Endothelial cell of umbilical vein (primary cell): ENCODE results near the gene PTH1R. TPM values are rescaled to one million over a fixed set of nuclear protein-coding genes. Genes with fewer than 3 reads are reported as not detected.

Source experiments
- BruUV-seq: library from RNA; stranded (reverse); fragments of 400-500 nt; replicated peaks from 2 replicates; lab custom pipeline; 2021; lab: Mats Ljungman, UMichigan
- CTCF ChIA-PET: fragments of 300-600, 350-600 bp; sonication (Branson Sonifier 250); formaldehyde crosslinking; loops from one replicate; lab custom pipeline; 2021; ENCODE audit warnings: antibody characterized with exemption, inconsistent platforms; lab: Charles Lee
- POLR2A ChIA-PET: fragments of 300-600, 350-600 bp; sonication (Branson Sonifier 250); formaldehyde crosslinking; loops from one replicate; lab custom pipeline; 2021; ENCODE audit warnings: antibody characterized with exemption, inconsistent platforms; lab: Charles Lee
- DNase-seq: peaks from one replicate; pipeline ENCODE4 v3.0.0-alpha.2; 2011; ENCODE audit warnings: low read depth, low spot score
- FAIRE-seq: peaks from 2 replicates; lab custom pipeline; 2011; peaks lifted over from hg19 to GRCh38; lab: Jason Lieb, UNC
- H2AFZ ChIP-seq: 2 replicates; pipeline ENCODE4 v1.6.0; 2012; ENCODE audit warnings: low read depth, low read length, control low read depth, inconsistent platforms
- H3K27ac ChIP-seq: 2 replicates; pipeline ENCODE4 v1.5.1; 2011; ENCODE audit warnings: low read depth, mild to moderate bottlenecking, control low read depth, low read length, moderate library complexity; ENCODE audit not compliant: insufficient read depth
- H3K27me3 ChIP-seq, 2 experiments: 2 replicates each; pipeline versions ENCODE4 v1.6.0 to v1.6.1; 2011; ENCODE audit warnings: low read length in 2 of 2, mixed read lengths in 1 of 2; ENCODE audit not compliant: control insufficient read depth in 2 of 2, insufficient read depth in 2 of 2
- H3K36me3 ChIP-seq, 2 experiments: 2 replicates in 1 of 2; 3 replicates in 1 of 2; pipeline ENCODE4 v1.5.1; 2011; ENCODE audit warnings: low read length in 2 of 2, mild to moderate bottlenecking in 1 of 2, moderate library complexity in 1 of 2; ENCODE audit not compliant: control insufficient read depth in 2 of 2, insufficient read depth in 2 of 2; ENCODE audit errors: extremely low read depth in 1 of 2
- H3K4me1 ChIP-seq: 3 replicates; pipeline ENCODE4 v1.5.1; 2011; ENCODE audit warnings: mild to moderate bottlenecking, low read length; ENCODE audit not compliant: control insufficient read depth, insufficient read depth; ENCODE audit errors: extremely low read depth
- H3K4me2 ChIP-seq: 2 replicates; pipeline ENCODE4 v1.6.1; 2011; ENCODE audit warnings: low read length, control low read depth, mixed read lengths; ENCODE audit not compliant: insufficient read depth
- H3K4me3 ChIP-seq, 3 experiments: fragments of 200-600 bp in 1 of 3; sonication (generic), shearing (Covaris generic) in 1 of 3; replicated peaks in 1 of 3; 2 replicates each; pipeline ENCODE4 v1.5.1; 2011 to 2016; ENCODE audit warnings: control low read depth in 3 of 3, low read length in 3 of 3, mild to moderate bottlenecking in 2 of 3, inconsistent platforms in 1 of 3, low read depth in 1 of 3, moderate library complexity in 1 of 3; ENCODE audit not compliant: insufficient read depth in 1 of 3
- H3K79me2 ChIP-seq: 2 replicates; pipeline ENCODE4 v1.6.0; 2012; ENCODE audit warnings: low read length, inconsistent platforms; ENCODE audit not compliant: control insufficient read depth, insufficient read depth
- H3K9ac ChIP-seq: replicated peaks from 2 replicates; pipeline ENCODE3; 2011; ENCODE audit warnings: low read length, control low read depth; ENCODE audit not compliant: insufficient read depth; ENCODE audit errors: extremely low read depth
- H3K9me1 ChIP-seq: replicated peaks from 3 replicates; pipeline ENCODE4 v1.6.0; 2011; ENCODE audit warnings: mild to moderate bottlenecking, low read length; ENCODE audit not compliant: control insufficient read depth, insufficient read depth; ENCODE audit errors: extremely low read depth
- H3K9me3 ChIP-seq: replicated peaks from 2 replicates; pipeline ENCODE4 v1.5.1; 2012; ENCODE audit warnings: low read length, inconsistent platforms; ENCODE audit not compliant: control insufficient read depth, insufficient read depth
- H4K20me1 ChIP-seq: replicated peaks from 2 replicates; pipeline ENCODE3; 2011; ENCODE audit warnings: mild to moderate bottlenecking, low read length; ENCODE audit not compliant: control insufficient read depth, insufficient read depth; ENCODE audit errors: extremely low read depth
- CTCF ChIP-seq, 2 donors: IDR thresholded peaks; 1 replicate in 1 of 2; 2 replicates in 1 of 2; pipeline ENCODE4 v1.5.1; 2011; ENCODE audit warnings: low read length in 2 of 2, mild to moderate bottlenecking in 2 of 2, moderate library complexity in 2 of 2, control low read depth in 1 of 2, inconsistent platforms in 1 of 2, low read depth in 1 of 2; ENCODE audit not compliant: insufficient read depth in 1 of 2; ENCODE audit errors: extremely low read depth in 1 of 2
- EZH2 ChIP-seq: IDR thresholded peaks from 2 replicates; pipeline ENCODE4 v1.6.1; 2012; ENCODE audit warnings: borderline replicate concordance, low read depth, mild to moderate bottlenecking, moderate library complexity, low read length, inconsistent platforms; ENCODE audit not compliant: severe bottlenecking
- FOS ChIP-seq: IDR thresholded peaks from 2 replicates; pipeline ENCODE4 v1.6.1; 2011; ENCODE audit warnings: mild to moderate bottlenecking, low read length, moderate library complexity, borderline replicate concordance; ENCODE audit not compliant: insufficient read depth
- GATA2 ChIP-seq: IDR thresholded peaks from 2 replicates; pipeline ENCODE4 v1.7.0; 2011; ENCODE audit warnings: low read depth, mild to moderate bottlenecking, moderate library complexity, mixed read lengths, low read length; ENCODE audit not compliant: insufficient read length, insufficient read depth
- JUN ChIP-seq: IDR thresholded peaks from 2 replicates; pipeline ENCODE4 v1.6.1; 2011; ENCODE audit warnings: borderline replicate concordance, low read depth; ENCODE audit not compliant: insufficient read length, insufficient read depth
- MAX ChIP-seq: IDR thresholded peaks from 2 replicates; pipeline ENCODE4 v1.6.1; 2011; ENCODE audit not compliant: insufficient read depth, insufficient read length
- MYC ChIP-seq: IDR thresholded peaks from one replicate; pipeline ENCODE4 v1.6.1; 2011; ENCODE audit warnings: mild to moderate bottlenecking, low read depth, low read length
- POLR2A ChIP-seq: IDR thresholded peaks from 2 replicates; pipeline ENCODE4 v1.6.1; 2012; ENCODE audit warnings: low read depth, mild to moderate bottlenecking, control low read depth, low read length
- POLR2AphosphoS5 ChIP-seq: IDR thresholded peaks from 2 replicates; pipeline ENCODE4 v1.6.1; 2012; ENCODE audit warnings: low read depth, mild to moderate bottlenecking, control low read depth, low read length, moderate library complexity; ENCODE audit not compliant: insufficient read depth
- dilution Hi-C: fragments of 300-500 bp; cut with MboI; formaldehyde crosslinking; loops from one replicate; pipeline ENCODE4 v1.15.0; 2019; ENCODE audit warnings: low sequenced_read_pairs; ENCODE audit not compliant: extremely low pct_ligation_motif_present
- intact Hi-C: fragments of 100-400 bp; cut with micrococcal nuclease; formaldehyde crosslinking; loops from one replicate; pipeline ENCODE4 v1.10.0; 2022
- polyA plus RNA-seq, 4 experiments: library from polyadenylated mRNA; depleted of rRNA in 3 of 4; stranded (reverse) in 3 of 4; unstranded in 1 of 4; fragments of >200 nt; gene quantifications; 2 replicates each; pipeline versions ENCODE4 v1.2.1 to v1.2.3, GENCODE V29; 2011 to 2012; ENCODE audit warnings: missing spikeins in 1 of 4
- total RNA-seq: library from RNA; stranded (reverse); gene quantifications from 2 replicates; pipeline ENCODE4 v1.2.3, GENCODE V29; 2021

PTH1R gene
- total and polyA plus RNA-seq, 2 donors (not counting 3 experiments of a cell fraction or from before 2014, with no cell fraction given), result 0.08 to 0.46 TPM

- no peaks in the 10 kb centered on the region for H4K20me1 ChIP-seq
- dilution Hi-C loops, result no loop called here
- TF ChIP-seq JUN (no peak), CTCF (IDR thresholded peaks at IDR 0.05; ENCODE audit: extremely low read depth in 1 of 2, insufficient read depth in 1 of 2, low read depth in 1 of 2, low read length in 2 of 2) (no peak), EZH2 (no peak), MAX (no peak), POLR2A (no peak), FOS (no peak), MYC (no peak), POLR2AphosphoS5 (no peak), GATA2 (no peak)
- no peak overlapping the region for H2AFZ ChIP-seq
- ChIA-PET CTCF (interaction anchor here (0.7 to 1.5 kb wide), 8 partner anchors 10 to 224 kb away, joined by 3 to 4 read pairs (median 3); partner anchors contain the start of gene PTH1R), POLR2A (no interaction called here)
- H3K9me1 ChIP-seq, result no peaks in the 10 kb centered on the region
- H3K36me3 ChIP-seq, result no peaks in the 10 kb centered on the region
- H3K9ac ChIP-seq, result no peak overlapping the region
- H3K27ac ChIP-seq, result no peak overlapping the region
- no peaks in the 10 kb centered on the region for H3K9me3 ChIP-seq
- H3K4me1 ChIP-seq, result peaks cover 6% of the 10 kb centered on the region
- intact Hi-C loops, result no loop called here
- no peak overlapping the region for H3K4me2 ChIP-seq
- DNase-seq (no peak), FAIRE-seq (no peak)
- peaks cover 20% of the 10 kb centered on the region in 2 experiments for H3K27me3 ChIP-seq
- H3K79me2 ChIP-seq, result no peaks in the 10 kb centered on the region
- BruUV-seq, result no TSS peak
- H3K4me3 ChIP-seq, result no peak overlapping the region
Measured at GRCh38 chr3:46887980-46888494, 10.5 kb downstream of the PTH1R start.
